Measurements from ENCODE around the gene GPR101. TPM values are rescaled to one million over a fixed set of nuclear protein-coding genes. Genes with fewer than 3 reads are reported as not detected.
A peak's percentile ranks its signal among the peaks of the same experiment; 100 is the strongest.

Gene GPR101
- total and polyA plus RNA-seq, 2 experiments from 2014 or later, result not detected

DNA sequence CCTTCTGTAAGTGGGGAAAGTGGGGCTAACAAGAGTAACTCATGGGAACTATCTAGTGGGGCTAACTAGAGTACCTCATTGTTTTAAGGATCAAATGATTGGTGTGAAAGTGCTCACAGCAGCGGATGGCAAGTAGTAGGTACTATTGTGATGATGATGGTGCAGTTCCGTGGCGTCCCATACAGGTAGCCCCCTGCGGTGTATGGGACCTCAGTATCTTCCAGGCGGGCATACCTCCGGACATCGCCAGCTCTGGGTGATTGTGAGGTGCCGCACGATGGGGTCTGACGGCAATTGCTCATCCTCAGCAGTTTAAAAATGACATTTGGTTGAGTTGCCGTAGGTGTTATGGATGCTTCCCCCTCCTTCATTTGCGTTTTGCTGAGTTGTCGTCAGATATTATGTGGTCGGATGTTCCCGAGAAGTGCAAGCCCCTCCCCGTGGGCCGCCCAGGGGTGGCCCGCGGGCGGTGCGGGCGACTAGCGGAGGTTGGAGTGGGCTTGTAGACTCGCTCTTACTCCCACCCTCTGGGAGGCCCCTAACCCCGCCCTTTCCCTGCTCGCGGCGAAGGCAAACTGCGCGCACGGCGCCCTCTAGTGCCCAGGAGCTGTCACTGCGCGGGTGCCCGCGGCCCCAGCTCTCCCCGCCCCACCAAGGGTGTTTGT is 18.3 kb upstream of the GPR101 start:
- in situ Hi-C loops (cut with MboI), result loop anchor here (10.0 kb wide), 1 partner anchor 97 kb away; no protein-coding TSS in a partner anchor
- Histone ChIP-seq H3K9ac (peak overlapping the region; percentile 21; the same call in 1 of the 2 replicates), H3K9me3 (ENCODE audit: low read depth) (no peaks in the 10 kb centered on the region), H3K79me2 (ENCODE audit: insufficient read depth) (no peaks in the 10 kb centered on the region), H3K27ac (no peak overlapping the region), H3K27me3 (replicated peaks; ENCODE audit: insufficient read depth) (peaks cover 13% of the 10 kb centered on the region; the same call in 1 of the 2 replicates), H2AFZ (peak overlapping the region; percentile 85), H3K4me3 (peak overlapping the region; percentile 71), H3K4me2 (ENCODE audit: unreplicated experiment) (peak overlapping the region; percentile 87), H4K20me1 (ENCODE audit: insufficient read depth) (no peaks in the 10 kb centered on the region), H3K9me2 (ENCODE audit: insufficient read depth) (no peaks in the 10 kb centered on the region), H3K4me1 (ENCODE audit: insufficient read depth) (no peaks in the 10 kb centered on the region), H3K36me3 (ENCODE audit: low read depth) (no peaks in the 10 kb centered on the region), H3F3A (ENCODE audit: insufficient read depth) (no peaks in the 10 kb centered on the region)
- 1 to 4% methylated on average over 13 to 14 of the region's 37 CpGs for WGBS, 2 experiments (ENCODE audit: low coverage in 1 of 2, low lambda C conversion rate in 2 of 2, missing lambda C conversion rate in 2 of 2)
- peak; percentile 55 for DNase-seq
- TF ChIP-seq EZH2phosphoT487 (IDR thresholded peaks at IDR 0.05; ENCODE audit: insufficient read depth, low read depth) (no peak), EZH2 (IDR thresholded peaks at IDR 0.05; ENCODE audit: insufficient read depth, poor library complexity, severe bottlenecking) (no peak)

DNA sequence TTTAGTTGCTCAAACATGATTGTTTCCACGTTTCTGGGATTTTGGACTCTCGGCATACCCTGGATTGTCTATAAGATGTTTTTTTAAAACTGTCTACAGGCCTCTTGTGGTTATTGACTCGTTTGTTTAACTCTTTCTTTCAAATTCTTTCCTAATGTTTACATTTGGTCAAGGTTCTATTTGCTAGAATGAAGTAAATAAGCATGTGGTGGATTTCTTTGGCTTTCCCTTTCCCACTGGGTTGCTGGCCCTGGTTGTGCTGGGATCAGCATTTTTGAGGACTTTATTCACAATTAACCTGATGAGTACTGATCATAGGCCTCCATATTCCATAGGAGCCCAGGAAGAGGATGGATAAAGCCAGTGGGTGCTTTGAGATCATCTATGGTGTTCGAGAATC is 11.1 kb upstream of the GPR101 start:
- Histone ChIP-seq H3K9me3 (ENCODE audit: low read depth) (no peaks in the 10 kb centered on the region), H3K79me2 (ENCODE audit: insufficient read depth) (no peaks in the 10 kb centered on the region), H2AFZ (no peak overlapping the region), H4K20me1 (ENCODE audit: insufficient read depth) (no peaks in the 10 kb centered on the region), H3F3A (ENCODE audit: insufficient read depth) (no peaks in the 10 kb centered on the region), H3K9me2 (ENCODE audit: insufficient read depth) (no peaks in the 10 kb centered on the region), H3K27me3 (replicated peaks; ENCODE audit: insufficient read depth) (no peaks in the 10 kb centered on the region), H3K4me2 (ENCODE audit: unreplicated experiment) (no peak overlapping the region), H3K36me3 (ENCODE audit: low read depth) (no peaks in the 10 kb centered on the region), H3K4me3 (no peak overlapping the region), H3K27ac (no peak overlapping the region), H3K9ac (no peak overlapping the region), H3K4me1 (ENCODE audit: insufficient read depth) (no peaks in the 10 kb centered on the region)
- 16 to 20% methylated on average over 4 of the region's 4 CpGs for WGBS, 2 experiments (ENCODE audit: low coverage in 1 of 2, low lambda C conversion rate in 2 of 2, missing lambda C conversion rate in 2 of 2)
- TF ChIP-seq EZH2 (IDR thresholded peaks at IDR 0.05; ENCODE audit: insufficient read depth, poor library complexity, severe bottlenecking), result no peak
- no peak for TF ChIP-seq EZH2phosphoT487 (IDR thresholded peaks at IDR 0.05; ENCODE audit: insufficient read depth, low read depth)
- DNase-seq, result no peak
- in situ Hi-C loops (cut with MboI), result no loop called here

- Histone ChIP-seq H3K9ac (no peak overlapping the region), H2AFZ (no peak overlapping the region), H3K9me3 (ENCODE audit: low read depth) (no peaks in the 10 kb centered on the region), H3K4me3 (no peak overlapping the region), H3K27me3 (replicated peaks; ENCODE audit: insufficient read depth) (no peaks in the 10 kb centered on the region), H3K4me2 (ENCODE audit: unreplicated experiment) (no peak overlapping the region), H3K9me2 (ENCODE audit: insufficient read depth) (no peaks in the 10 kb centered on the region), H3K36me3 (ENCODE audit: low read depth) (no peaks in the 10 kb centered on the region), H4K20me1 (ENCODE audit: insufficient read depth) (no peaks in the 10 kb centered on the region), H3K79me2 (ENCODE audit: insufficient read depth) (no peaks in the 10 kb centered on the region), H3K27ac (no peak overlapping the region), H3F3A (ENCODE audit: insufficient read depth) (no peaks in the 10 kb centered on the region), H3K4me1 (ENCODE audit: insufficient read depth) (no peaks in the 10 kb centered on the region)
- 78 to 88% methylated on average over 1 of the region's 1 CpG for WGBS, 2 experiments (ENCODE audit: low coverage in 1 of 2, low lambda C conversion rate in 2 of 2, missing lambda C conversion rate in 2 of 2)
- in situ Hi-C loops (cut with MboI), result no loop called here
- DNase-seq, result no peak
- TF ChIP-seq EZH2 (IDR thresholded peaks at IDR 0.05; ENCODE audit: insufficient read depth, poor library complexity, severe bottlenecking) (no peak), EZH2phosphoT487 (IDR thresholded peaks at IDR 0.05; ENCODE audit: insufficient read depth, low read depth) (no peak)
These were observed 9.9 kb upstream of the GPR101 start for GRCh38 chrX:137043736-137044135.

- Histone ChIP-seq H3K9me3 (ENCODE audit: low read depth) (no peaks in the 10 kb centered on the region), H3K36me3 (ENCODE audit: low read depth) (no peaks in the 10 kb centered on the region), H3K27me3 (replicated peaks; ENCODE audit: insufficient read depth) (no peaks in the 10 kb centered on the region), H4K20me1 (ENCODE audit: insufficient read depth) (no peaks in the 10 kb centered on the region), H3K4me3 (no peak overlapping the region), H2AFZ (no peak overlapping the region), H3K9me2 (ENCODE audit: insufficient read depth) (no peaks in the 10 kb centered on the region), H3K9ac (no peak overlapping the region), H3K79me2 (ENCODE audit: insufficient read depth) (no peaks in the 10 kb centered on the region), H3K4me2 (ENCODE audit: unreplicated experiment) (no peak overlapping the region), H3K4me1 (ENCODE audit: insufficient read depth) (no peaks in the 10 kb centered on the region), H3K27ac (no peak overlapping the region), H3F3A (ENCODE audit: insufficient read depth) (no peaks in the 10 kb centered on the region)
- DNase-seq, result no peak
- TF ChIP-seq EZH2phosphoT487 (IDR thresholded peaks at IDR 0.05; ENCODE audit: insufficient read depth, low read depth) (no peak), EZH2 (IDR thresholded peaks at IDR 0.05; ENCODE audit: insufficient read depth, poor library complexity, severe bottlenecking) (no peak)
- in situ Hi-C loops (cut with MboI), result no loop called here
- WGBS, 2 experiments (ENCODE audit: low coverage in 1 of 2, low lambda C conversion rate in 2 of 2, missing lambda C conversion rate in 2 of 2), result 37 to 39% methylated on average over 3 of the region's 3 CpGs
These were observed 7.5 kb upstream of the GPR101 start for GRCh38 chrX:137041329-137041728.

Data from GM23248 (cell line).